ENCODE data around the gene C1orf21. TPM values are rescaled to one million over a fixed set of nuclear protein-coding genes. Genes with fewer than 3 reads are reported as not detected.

Gene C1orf21
- total RNA-seq, 1 donor from 2014 or later: 16.7 TPM

DNA sequence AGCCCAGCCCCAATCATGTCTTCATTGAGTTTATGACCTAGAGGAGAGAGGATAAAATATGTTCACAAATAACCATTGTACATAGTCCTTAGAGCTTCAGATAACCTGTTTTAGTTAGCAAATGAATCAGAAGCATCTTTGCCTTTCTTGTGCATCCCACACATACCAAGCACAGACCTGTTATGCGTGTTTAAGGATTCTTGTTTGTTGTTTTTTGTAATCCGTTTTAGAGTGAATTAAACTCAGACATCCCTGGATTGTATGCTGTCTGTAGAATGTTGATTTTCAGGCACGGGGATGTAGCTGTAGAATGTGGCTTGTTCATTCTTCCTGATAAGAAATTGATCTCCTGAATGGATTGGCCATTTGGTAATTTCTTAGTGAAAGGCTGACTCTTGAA lies 232.0 kb downstream of the C1orf21 start:
- no peak overlapping the region for H3K27ac ChIP-seq (ENCODE audit: low read depth, low read length)
- H3K4me1 ChIP-seq (ENCODE audit: control insufficient read depth in 3 of 3, insufficient read depth in 3 of 3, low read length in 3 of 3): peaks cover 30 to 37% (median 35%) of the 10 kb centered on the region in 3 donors

DNA sequence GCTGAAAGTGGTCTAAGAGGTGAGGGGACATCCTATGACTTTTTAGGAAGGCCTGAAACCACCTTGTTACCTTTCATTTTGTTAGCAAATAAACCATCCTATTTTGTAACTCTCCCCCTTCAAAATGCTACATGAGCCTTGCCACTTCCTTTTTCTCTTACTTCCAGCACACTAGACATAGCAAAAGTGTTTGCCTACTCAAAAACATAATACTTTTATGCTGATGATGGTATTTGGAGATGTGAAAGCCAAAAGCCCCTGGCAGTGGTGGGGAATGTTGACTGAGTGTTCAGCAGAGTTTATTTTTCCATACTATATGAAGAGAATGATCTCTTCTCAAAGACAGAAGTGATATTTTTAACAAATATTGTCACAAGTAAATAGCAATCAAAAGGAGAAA lies 233.6 kb downstream of the C1orf21 start:
- Histone ChIP-seq H3K4me1 (ENCODE audit: control insufficient read depth in 3 of 3, insufficient read depth in 3 of 3, low read length in 3 of 3) (peaks cover 45 to 47% (median 46%) of the 10 kb centered on the region in 3 donors), H3K9ac (ENCODE audit: low read depth in 1 of 3, low read length in 3 of 3) (no peak overlapping the region), H3K9me3 (ENCODE audit: control insufficient read depth in 3 of 3, low read length in 3 of 3) (no peaks in the 10 kb centered on the region), H3K27me3 (ENCODE audit: control insufficient read depth in 3 of 3, insufficient read depth in 3 of 3, low read length in 3 of 3) (no peaks in the 10 kb centered on the region), H3K4me3 (ENCODE audit: low read length in 3 of 3) (no peak overlapping the region), H3K36me3 (ENCODE audit: control insufficient read depth in 3 of 3, insufficient read depth in 3 of 3, low read length in 3 of 3) (peaks cover 0 to 6% (median 4%) of the 10 kb centered on the region in 3 donors), H3K27ac (ENCODE audit: low read depth, low read length) (peak overlapping the region; percentile 62)

More for the DNA sequence above, 232.0 kb downstream of the C1orf21 start:
- no peak overlapping the region for H3K9ac ChIP-seq (ENCODE audit: low read depth in 1 of 3, low read length in 3 of 3)
- H3K36me3 ChIP-seq (ENCODE audit: control insufficient read depth in 3 of 3, insufficient read depth in 3 of 3, low read length in 3 of 3): peaks cover 0 to 6% (median 4%) of the 10 kb centered on the region in 3 donors
- H3K27me3 ChIP-seq (ENCODE audit: control insufficient read depth in 3 of 3, insufficient read depth in 3 of 3, low read length in 3 of 3): no peaks in the 10 kb centered on the region
- H3K9me3 ChIP-seq (ENCODE audit: control insufficient read depth in 3 of 3, low read length in 3 of 3): no peaks in the 10 kb centered on the region
- H3K4me3 ChIP-seq (ENCODE audit: low read length in 3 of 3): no peak overlapping the region

DNA sequence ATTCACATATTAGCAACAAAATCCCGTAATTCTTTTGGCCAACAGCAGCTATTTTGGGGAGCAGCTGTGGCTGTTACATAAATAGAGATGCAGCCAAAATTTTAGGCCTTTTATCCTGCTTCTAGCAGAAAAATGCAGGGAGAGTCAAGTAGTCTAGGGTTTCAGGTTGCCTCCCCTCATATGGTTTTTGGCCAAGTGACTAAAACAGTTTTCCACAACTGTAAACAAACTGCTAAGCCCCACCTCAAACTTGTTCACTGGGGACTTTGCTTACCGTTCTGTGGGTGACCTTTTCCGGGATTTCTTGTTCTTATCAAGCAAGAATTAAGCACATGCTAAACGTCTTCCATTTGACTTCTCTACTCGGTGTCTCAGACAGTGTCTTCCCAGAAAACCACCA lies 234.4 kb downstream of the C1orf21 start:
- no peak overlapping the region for H3K9ac ChIP-seq (ENCODE audit: low read depth in 1 of 3, low read length in 3 of 3)
- H3K4me1 ChIP-seq (ENCODE audit: control insufficient read depth in 3 of 3, insufficient read depth in 3 of 3, low read length in 3 of 3): peaks cover 53 to 55% (median 54%) of the 10 kb centered on the region in 3 donors
- H3K9me3 ChIP-seq (ENCODE audit: control insufficient read depth in 3 of 3, low read length in 3 of 3): no peaks in the 10 kb centered on the region
- no peaks in the 10 kb centered on the region for H3K27me3 ChIP-seq (ENCODE audit: control insufficient read depth in 3 of 3, insufficient read depth in 3 of 3, low read length in 3 of 3)
- H3K27ac ChIP-seq (ENCODE audit: low read depth, low read length): peak overlapping the region; percentile 62
- peaks cover 0 to 6% (median 4%) of the 10 kb centered on the region in 3 donors for H3K36me3 ChIP-seq (ENCODE audit: control insufficient read depth in 3 of 3, insufficient read depth in 3 of 3, low read length in 3 of 3)
- H3K4me3 ChIP-seq (ENCODE audit: low read length in 3 of 3): no peak overlapping the region

DNA sequence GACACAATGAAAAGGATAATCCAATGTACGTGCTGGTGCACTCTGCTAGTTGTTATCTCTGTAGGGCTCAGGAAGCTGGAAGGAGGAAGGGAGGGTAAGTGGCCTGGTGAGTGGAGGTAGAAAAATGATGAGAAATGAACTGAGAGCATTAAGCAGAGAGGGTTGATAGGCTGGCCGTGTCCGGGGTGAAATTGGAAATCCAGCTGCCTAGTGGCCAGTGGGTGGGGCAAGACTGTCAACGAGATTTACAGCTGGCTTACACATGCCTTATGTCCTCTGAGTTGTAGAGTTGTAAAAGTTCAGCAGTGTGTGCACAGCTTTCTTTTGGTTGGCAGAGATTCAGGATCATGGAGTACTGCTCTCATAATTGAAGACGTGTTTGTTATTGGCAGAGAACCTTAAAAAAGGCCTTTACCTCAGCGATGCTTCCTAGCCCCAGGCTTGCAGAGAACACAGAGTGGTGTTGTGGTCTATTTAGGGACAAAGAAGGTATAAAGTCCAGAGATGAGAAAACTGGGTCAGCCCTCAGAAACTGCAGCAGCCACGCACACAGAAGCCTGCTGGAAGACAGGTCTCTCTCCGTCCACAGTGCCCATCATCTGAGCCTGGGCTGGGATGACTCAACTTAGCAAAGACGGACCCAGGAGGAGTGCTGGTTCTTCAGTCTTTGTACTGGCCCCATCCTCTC lies 235.5 kb downstream of the C1orf21 start:
- Histone ChIP-seq H3K4me1 (ENCODE audit: control insufficient read depth in 3 of 3, insufficient read depth in 3 of 3, low read length in 3 of 3) (peaks cover 62 to 65% (median 63%) of the 10 kb centered on the region in 3 donors), H3K9me3 (ENCODE audit: control insufficient read depth in 3 of 3, low read length in 3 of 3) (no peaks in the 10 kb centered on the region), H3K27me3 (ENCODE audit: control insufficient read depth in 3 of 3, insufficient read depth in 3 of 3, low read length in 3 of 3) (no peaks in the 10 kb centered on the region), H3K36me3 (ENCODE audit: control insufficient read depth in 3 of 3, insufficient read depth in 3 of 3, low read length in 3 of 3) (peaks cover 0 to 6% (median 4%) of the 10 kb centered on the region in 3 donors), H3K9ac (ENCODE audit: low read depth in 1 of 3, low read length in 3 of 3) (peak overlapping the region in 1 of 3 donors; percentile 11), H3K27ac (ENCODE audit: low read depth, low read length) (peak overlapping the region; percentile 62), H3K4me3 (ENCODE audit: low read length in 3 of 3) (peak overlapping the region in 1 of 3 donors; percentile 16)

DNA sequence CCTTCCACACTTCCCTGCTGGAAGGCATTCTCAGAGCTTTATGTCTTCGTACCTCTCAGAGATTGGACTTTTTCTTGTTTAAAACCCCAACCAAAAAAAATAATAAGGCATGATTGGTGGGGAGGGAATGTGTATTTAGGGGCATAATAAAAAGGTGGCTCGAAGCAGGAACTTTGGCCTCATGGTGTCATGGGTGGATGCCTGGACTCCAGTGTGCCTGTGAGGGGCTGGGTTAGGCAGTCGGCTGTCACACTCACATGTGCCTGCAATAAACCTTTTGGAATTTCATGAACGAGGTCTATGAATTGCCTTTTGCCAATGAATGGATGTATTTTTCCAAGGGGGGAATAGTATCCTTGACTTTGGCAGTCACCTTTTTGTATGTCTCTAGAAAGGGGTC lies 236.6 kb downstream of the C1orf21 start:
- Histone ChIP-seq H3K27me3 (ENCODE audit: control insufficient read depth in 3 of 3, insufficient read depth in 3 of 3, low read length in 3 of 3) (no peaks in the 10 kb centered on the region), H3K36me3 (ENCODE audit: control insufficient read depth in 3 of 3, insufficient read depth in 3 of 3, low read length in 3 of 3) (peaks cover 0 to 6% (median 6%) of the 10 kb centered on the region in 3 donors), H3K4me3 (ENCODE audit: low read length in 3 of 3) (no peak overlapping the region), H3K9ac (ENCODE audit: low read depth in 1 of 3, low read length in 3 of 3) (no peak overlapping the region), H3K4me1 (ENCODE audit: control insufficient read depth in 3 of 3, insufficient read depth in 3 of 3, low read length in 3 of 3) (peaks cover 62 to 72% (median 65%) of the 10 kb centered on the region in 3 donors), H3K9me3 (ENCODE audit: control insufficient read depth in 3 of 3, low read length in 3 of 3) (no peaks in the 10 kb centered on the region), H3K27ac (ENCODE audit: low read depth, low read length) (peak overlapping the region; percentile 62)

DNA sequence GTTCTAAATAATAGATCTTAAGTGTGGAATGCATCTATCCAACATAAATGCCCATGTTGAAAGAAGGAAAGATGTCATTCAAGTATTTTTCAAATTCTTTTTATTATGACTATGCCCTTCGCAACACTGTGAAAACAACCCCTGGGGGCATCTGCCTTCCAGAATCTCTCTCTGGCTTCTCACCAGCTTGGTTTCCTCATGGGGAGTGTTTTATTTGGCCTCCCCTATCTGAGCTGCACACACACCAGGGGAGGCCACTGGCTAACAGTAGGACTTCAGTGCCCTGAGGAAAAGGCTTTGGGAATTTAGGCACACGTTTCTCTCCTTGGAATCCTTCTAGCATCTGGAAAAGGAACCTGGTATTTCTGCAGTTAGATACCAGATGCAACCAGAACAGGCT lies 237.2 kb downstream of the C1orf21 start:
- H3K4me1 ChIP-seq (ENCODE audit: control insufficient read depth in 3 of 3, insufficient read depth in 3 of 3, low read length in 3 of 3): peaks cover 62 to 74% (median 65%) of the 10 kb centered on the region in 3 donors
- H3K9ac ChIP-seq (ENCODE audit: low read depth in 1 of 3, low read length in 3 of 3): no peak overlapping the region
- H3K4me3 ChIP-seq (ENCODE audit: low read length in 3 of 3): no peak overlapping the region
- H3K27ac ChIP-seq (ENCODE audit: low read depth, low read length): no peak overlapping the region
- H3K9me3 ChIP-seq (ENCODE audit: control insufficient read depth in 3 of 3, low read length in 3 of 3): no peaks in the 10 kb centered on the region
- H3K27me3 ChIP-seq (ENCODE audit: control insufficient read depth in 3 of 3, insufficient read depth in 3 of 3, low read length in 3 of 3): no peaks in the 10 kb centered on the region
- H3K36me3 ChIP-seq (ENCODE audit: control insufficient read depth in 3 of 3, insufficient read depth in 3 of 3, low read length in 3 of 3): peaks cover 0 to 6% (median 6%) of the 10 kb centered on the region in 3 donors

DNA sequence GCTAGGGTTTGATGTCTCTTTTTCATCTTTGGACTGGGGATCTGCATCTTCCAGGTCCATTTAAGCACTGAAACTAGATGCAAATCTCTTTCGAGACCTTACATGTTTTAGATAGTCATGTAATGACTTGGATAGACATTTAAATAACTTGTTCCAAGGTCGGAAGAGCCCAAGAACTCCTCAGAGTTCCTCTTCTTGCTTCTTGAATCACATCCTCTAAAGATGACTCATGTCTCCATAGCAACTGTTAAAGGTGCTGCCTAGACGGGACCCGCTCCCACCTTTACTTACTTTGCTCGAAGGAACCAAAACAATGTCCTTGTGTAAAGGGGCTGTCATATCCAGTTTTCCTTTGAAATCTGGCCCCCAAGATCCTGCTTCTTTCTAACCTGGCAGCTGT lies 237.8 kb downstream of the C1orf21 start:
- Histone ChIP-seq H3K4me3 (ENCODE audit: low read length in 3 of 3) (no peak overlapping the region), H3K27ac (ENCODE audit: low read depth, low read length) (peak overlapping the region; percentile 3), H3K9ac (ENCODE audit: low read depth in 1 of 3, low read length in 3 of 3) (no peak overlapping the region), H3K27me3 (ENCODE audit: control insufficient read depth in 3 of 3, insufficient read depth in 3 of 3, low read length in 3 of 3) (no peaks in the 10 kb centered on the region), H3K4me1 (ENCODE audit: control insufficient read depth in 3 of 3, insufficient read depth in 3 of 3, low read length in 3 of 3) (peaks cover 68 to 80% (median 71%) of the 10 kb centered on the region in 3 donors), H3K36me3 (ENCODE audit: control insufficient read depth in 3 of 3, insufficient read depth in 3 of 3, low read length in 3 of 3) (peaks cover 0 to 6% (median 2%) of the 10 kb centered on the region in 3 donors), H3K9me3 (ENCODE audit: control insufficient read depth in 3 of 3, low read length in 3 of 3) (no peaks in the 10 kb centered on the region)

DNA sequence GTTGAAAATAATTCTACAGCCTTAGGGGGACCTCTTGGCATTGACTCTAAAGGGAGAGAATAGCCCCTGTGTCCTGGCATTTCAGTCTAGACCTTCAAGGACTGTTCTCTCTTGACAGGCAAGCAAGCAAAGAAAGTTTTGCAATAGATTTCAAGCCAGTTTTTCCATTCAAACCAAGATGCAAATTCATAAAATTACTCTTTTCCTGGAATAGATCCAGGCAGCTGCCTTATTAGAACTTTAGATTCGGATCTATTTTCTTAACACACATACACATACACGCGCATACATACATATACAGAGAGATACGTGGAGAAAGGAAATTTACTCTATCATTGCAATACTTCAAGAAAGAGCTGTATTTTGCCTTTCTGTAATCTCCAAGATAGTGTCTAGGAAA lies 238.4 kb downstream of the C1orf21 start:
- peaks cover 0 to 2% (median 0%) of the 10 kb centered on the region in 3 donors for H3K36me3 ChIP-seq (ENCODE audit: control insufficient read depth in 3 of 3, insufficient read depth in 3 of 3, low read length in 3 of 3)
- H3K4me3 ChIP-seq (ENCODE audit: low read length in 3 of 3): no peak overlapping the region
- peak overlapping the region in 1 of 3 donors; percentile 29 for H3K9ac ChIP-seq (ENCODE audit: low read depth in 1 of 3, low read length in 3 of 3)
- no peaks in the 10 kb centered on the region for H3K27me3 ChIP-seq (ENCODE audit: control insufficient read depth in 3 of 3, insufficient read depth in 3 of 3, low read length in 3 of 3)
- H3K27ac ChIP-seq (ENCODE audit: low read depth, low read length): peak overlapping the region; percentile 3
- no peaks in the 10 kb centered on the region for H3K9me3 ChIP-seq (ENCODE audit: control insufficient read depth in 3 of 3, low read length in 3 of 3)
- peaks cover 72 to 85% (median 77%) of the 10 kb centered on the region in 3 donors for H3K4me1 ChIP-seq (ENCODE audit: control insufficient read depth in 3 of 3, insufficient read depth in 3 of 3, low read length in 3 of 3)

DNA sequence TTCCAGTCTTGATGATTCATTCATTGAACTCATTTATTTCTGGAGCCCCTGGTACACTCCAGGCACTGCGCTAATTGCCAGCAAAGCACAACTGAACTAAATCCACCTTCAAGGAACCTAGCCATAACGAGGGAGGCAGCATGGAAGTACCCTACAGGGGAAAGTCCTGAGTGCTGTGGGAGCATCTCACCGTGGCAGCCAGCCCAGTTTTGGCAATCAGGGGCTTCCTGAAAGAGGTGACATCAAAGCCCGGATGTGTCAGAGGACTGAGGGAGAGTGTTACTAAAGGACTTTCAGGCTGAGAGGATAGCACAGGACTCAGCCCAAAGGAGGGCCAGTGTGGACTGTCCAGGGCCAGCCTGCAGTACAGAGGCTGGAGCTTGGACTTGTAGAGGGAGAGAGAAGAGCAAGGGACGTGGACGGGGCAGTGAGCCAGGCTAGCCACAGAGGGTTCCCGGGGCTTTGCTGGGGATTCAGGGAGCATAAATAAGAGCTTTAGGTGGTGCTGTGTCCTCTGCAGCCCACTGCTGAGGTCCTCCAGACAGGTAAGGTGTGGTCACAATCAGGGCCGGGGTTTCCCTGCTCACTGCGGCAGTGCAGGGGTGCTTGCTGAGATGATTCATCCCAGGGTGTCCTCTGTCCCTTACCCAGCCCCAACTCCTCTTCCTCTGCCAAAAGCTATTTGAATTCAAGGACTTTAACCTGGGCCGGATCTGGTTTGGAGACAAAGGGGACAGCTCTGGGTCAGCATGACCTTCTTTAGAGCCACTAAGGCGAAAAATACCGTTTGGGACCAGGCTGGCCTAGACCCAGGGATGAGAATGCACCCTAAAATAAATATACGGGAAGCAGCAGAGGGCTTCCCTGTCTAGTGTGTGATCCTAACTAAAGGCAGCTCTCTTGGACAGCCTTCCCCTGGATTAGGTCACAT lies 239.5 kb downstream of the C1orf21 start:
- no peaks in the 10 kb centered on the region for H3K9me3 ChIP-seq (ENCODE audit: control insufficient read depth in 3 of 3, low read length in 3 of 3)
- H3K9ac ChIP-seq (ENCODE audit: low read depth in 1 of 3, low read length in 3 of 3): peak overlapping the region in 2 of 3 donors; percentile 25 to 66
- peaks cover 65 to 84% (median 79%) of the 10 kb centered on the region in 3 donors for H3K4me1 ChIP-seq (ENCODE audit: control insufficient read depth in 3 of 3, insufficient read depth in 3 of 3, low read length in 3 of 3)
- H3K27me3 ChIP-seq (ENCODE audit: control insufficient read depth in 3 of 3, insufficient read depth in 3 of 3, low read length in 3 of 3): no peaks in the 10 kb centered on the region
- H3K27ac ChIP-seq (ENCODE audit: low read depth, low read length): peak overlapping the region; percentile 74
- peaks cover 0 to 2% (median 0%) of the 10 kb centered on the region in 3 donors for H3K36me3 ChIP-seq (ENCODE audit: control insufficient read depth in 3 of 3, insufficient read depth in 3 of 3, low read length in 3 of 3)
- H3K4me3 ChIP-seq (ENCODE audit: low read length in 3 of 3): peak overlapping the region in 1 of 3 donors; percentile 37
